DOHH2 (cell line): ENCODE measurements around the gene GSS.

ENCODE experiments used
- EZH2phosphoT487 ChIP-seq: fragments of 200-600 bp; sonication (generic); IDR thresholded peaks from 2 replicates; pipeline ENCODE4 v1.6.1; 2017; ENCODE audit warnings: borderline replicate concordance, mild to moderate bottlenecking, antibody characterized with exemption, low read length, moderate library complexity, mixed read lengths
- TF ChIP-seq, protein P1 (sequence below): fragments of 200-600 bp; sonication (generic); IDR thresholded peaks from one replicate; pipeline ENCODE4 v1.5.1; 2014; ENCODE audit warnings: antibody characterized with exemption, mild to moderate bottlenecking, low read depth, low read length; ENCODE audit not compliant: poor library complexity, severe bottlenecking

DNA sequence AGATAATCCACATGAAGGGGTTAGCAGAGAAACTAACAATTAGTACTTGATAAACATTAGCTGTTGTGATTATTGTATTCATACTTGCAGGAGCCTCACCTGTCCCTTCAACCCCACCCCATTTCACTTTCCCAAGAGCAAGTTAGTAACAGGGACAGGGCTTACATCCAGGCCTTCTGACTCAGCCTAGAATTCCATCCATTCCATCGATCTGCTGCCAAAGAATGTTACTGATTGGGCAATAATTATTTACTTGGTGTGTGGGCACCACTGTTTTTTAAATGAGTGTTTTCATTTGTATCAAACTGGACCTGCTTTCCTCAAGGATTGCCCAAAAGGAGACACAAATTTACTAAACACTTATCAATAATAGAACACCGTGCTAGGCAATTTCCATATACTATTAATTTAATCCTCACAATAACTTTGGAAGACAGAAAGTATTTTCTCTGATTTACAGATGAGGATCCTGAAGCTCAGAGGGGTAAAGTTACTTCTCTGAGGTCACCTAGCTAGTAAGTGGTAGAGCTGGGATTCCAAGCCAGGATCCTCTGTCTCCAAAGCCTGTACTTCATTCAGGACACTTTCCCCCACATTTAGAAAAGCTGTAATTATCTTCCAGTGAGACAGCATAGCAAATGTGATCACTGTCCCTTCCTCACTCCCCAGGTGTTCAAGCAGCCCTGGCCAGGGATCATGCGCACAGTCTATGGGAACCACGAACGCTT lies 32.8 kb downstream of the GSS start:
- TF ChIP-seq, protein P1, sequence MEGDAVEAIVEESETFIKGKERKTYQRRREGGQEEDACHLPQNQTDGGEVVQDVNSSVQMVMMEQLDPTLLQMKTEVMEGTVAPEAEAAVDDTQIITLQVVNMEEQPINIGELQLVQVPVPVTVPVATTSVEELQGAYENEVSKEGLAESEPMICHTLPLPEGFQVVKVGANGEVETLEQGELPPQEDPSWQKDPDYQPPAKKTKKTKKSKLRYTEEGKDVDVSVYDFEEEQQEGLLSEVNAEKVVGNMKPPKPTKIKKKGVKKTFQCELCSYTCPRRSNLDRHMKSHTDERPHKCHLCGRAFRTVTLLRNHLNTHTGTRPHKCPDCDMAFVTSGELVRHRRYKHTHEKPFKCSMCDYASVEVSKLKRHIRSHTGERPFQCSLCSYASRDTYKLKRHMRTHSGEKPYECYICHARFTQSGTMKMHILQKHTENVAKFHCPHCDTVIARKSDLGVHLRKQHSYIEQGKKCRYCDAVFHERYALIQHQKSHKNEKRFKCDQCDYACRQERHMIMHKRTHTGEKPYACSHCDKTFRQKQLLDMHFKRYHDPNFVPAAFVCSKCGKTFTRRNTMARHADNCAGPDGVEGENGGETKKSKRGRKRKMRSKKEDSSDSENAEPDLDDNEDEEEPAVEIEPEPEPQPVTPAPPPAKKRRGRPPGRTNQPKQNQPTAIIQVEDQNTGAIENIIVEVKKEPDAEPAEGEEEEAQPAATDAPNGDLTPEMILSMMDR, result no peak
- no peak for TF ChIP-seq EZH2phosphoT487
